HepG2 (cell line): ENCODE results near the gene PEBP1. TPM values are rescaled to one million over a fixed set of nuclear protein-coding genes. Genes with fewer than 3 reads are reported as not detected.
A peak's percentile ranks its signal among the peaks of the same experiment; 100 is the strongest.

ENCODE experiments used
- CENPT ChIP-seq: sonication (generic); formaldehyde crosslinking; IDR thresholded peaks from 2 replicates; pipeline ENCODE4 v1.8.0; 2022; ENCODE audit warnings: low read depth, mild to moderate bottlenecking, moderate library complexity, missing genetic modification reagents
- IRF2 ChIP-seq: IDR thresholded peaks from 2 replicates; pipeline ENCODE4 v1.6.1; 2018; ENCODE audit warnings: missing genetic modification reagents, missing compliant biosample characterization
- JARID2 ChIP-seq: sonication (generic); formaldehyde crosslinking; IDR thresholded peaks from 2 replicates; pipeline ENCODE4 v1.8.1; 2023; ENCODE audit warnings: missing genetic modification reagents, inconsistent platforms; ENCODE audit not compliant: insufficient replicate concordance
- KDM6A ChIP-seq: IDR thresholded peaks from 2 replicates; pipeline ENCODE4 v1.6.1; 2016; ENCODE audit warnings: low read depth
- MAZ ChIP-seq, 2 experiments: sonication (generic) in 1 of 2; formaldehyde crosslinking in 1 of 2; IDR thresholded peaks; 2 replicates each; pipeline versions ENCODE4 v1.5.0 to v1.6.1; 2012 to 2020; ENCODE audit warnings: low read depth in 2 of 2, mild to moderate bottlenecking in 2 of 2, borderline replicate concordance in 1 of 2, improper control_type of control experiment in 1 of 2, low read length in 1 of 2, missing genetic modification reagents in 1 of 2, moderate library complexity in 1 of 2
- NCOA1 ChIP-seq: sonication (generic); formaldehyde crosslinking; IDR thresholded peaks from 2 replicates; pipeline ENCODE4 v1.9.0; 2021; ENCODE audit warnings: missing genetic modification reagents
- NFKB2 ChIP-seq: sonication (generic); formaldehyde crosslinking; IDR thresholded peaks from 2 replicates; pipeline ENCODE4 v1.4.0; 2020; ENCODE audit warnings: missing genetic modification reagents, borderline replicate concordance
- NR2C2 ChIP-seq: sonication (generic); formaldehyde crosslinking; IDR thresholded peaks from 2 replicates; pipeline ENCODE4 v1.4.0; 2020; ENCODE audit warnings: missing genetic modification reagents, mild to moderate bottlenecking, moderate library complexity, borderline replicate concordance
- PLRG1 ChIP-seq: fragments of 450-650 bp; conservative IDR thresholded peaks from 2 replicates; pipeline ENCODE4 v1.6.1; 2016
- RBAK ChIP-seq: sonication (generic); formaldehyde crosslinking; IDR thresholded peaks from 2 replicates; pipeline ENCODE4 v1.5.1; 2020; ENCODE audit warnings: mild to moderate bottlenecking, missing genetic modification reagents
- RBFOX2 ChIP-seq: fragments of 200-400 bp; formaldehyde crosslinking; IDR thresholded peaks from 2 replicates; pipeline ENCODE4 v1.6.1; 2017; ENCODE audit warnings: low read depth, mild to moderate bottlenecking, low read length
- SP1 ChIP-seq, 2 experiments: fragments of 450-650 bp in 1 of 2; sonication (generic) in 1 of 2; formaldehyde crosslinking in 1 of 2; IDR thresholded peaks; 2 replicates each; pipeline versions ENCODE4 v1.4.0 to v1.6.1; 2016 to 2020; ENCODE audit warnings: missing genetic modification reagents in 1 of 2
- SUZ12 ChIP-seq: fragments of 150-350 bp; IDR thresholded peaks from 2 replicates; pipeline ENCODE4 v1.6.1; 2014; ENCODE audit warnings: low read depth, low read length
- TAF1 ChIP-seq: sonication (generic); formaldehyde crosslinking; IDR thresholded peaks from 2 replicates; pipeline ENCODE4 v1.4.0; 2020; ENCODE audit warnings: missing genetic modification reagents
- ZFP36L1 ChIP-seq: sonication (generic); formaldehyde crosslinking; IDR thresholded peaks from 2 replicates; pipeline ENCODE4 v1.8.0; 2022; ENCODE audit warnings: mild to moderate bottlenecking, missing genetic modification reagents, moderate library complexity
- ZFP36L2 ChIP-seq: sonication (generic); formaldehyde crosslinking; IDR thresholded peaks from 2 replicates; pipeline ENCODE4 v1.4.0; 2020; ENCODE audit warnings: missing genetic modification reagents
- ZMYM2 ChIP-seq: sonication (generic); formaldehyde crosslinking; IDR thresholded peaks from 2 replicates; pipeline ENCODE4 v1.8.0; 2022; ENCODE audit warnings: mild to moderate bottlenecking, missing genetic modification reagents
- ZNF121 ChIP-seq: sonication (generic); formaldehyde crosslinking; IDR thresholded peaks from 2 replicates; pipeline ENCODE4 v1.5.0; 2020; ENCODE audit warnings: mild to moderate bottlenecking, missing genetic modification reagents
- ZNF143 ChIP-seq: sonication (generic); formaldehyde crosslinking; IDR thresholded peaks from 2 replicates; pipeline ENCODE4 v1.4.0; 2020; ENCODE audit warnings: missing genetic modification reagents
- ZNF256 ChIP-seq: sonication (generic); formaldehyde crosslinking; conservative IDR thresholded peaks from 2 replicates; pipeline ENCODE4 v1.4.0; 2020; ENCODE audit warnings: missing genetic modification reagents
- ZNF564 ChIP-seq: sonication (generic); formaldehyde crosslinking; IDR thresholded peaks from 2 replicates; pipeline ENCODE4 v1.8.1; 2023; ENCODE audit warnings: mild to moderate bottlenecking, missing genetic modification reagents
- ZNF577 ChIP-seq: sonication (generic); formaldehyde crosslinking; IDR thresholded peaks from 2 replicates; pipeline ENCODE4 v1.4.0; 2020; ENCODE audit warnings: mild to moderate bottlenecking, low read depth, missing genetic modification reagents, borderline replicate concordance
- polyA plus RNA-seq, 8 experiments: library from polyadenylated mRNA; depleted of rRNA in 3 of 8; stranded (reverse) in 7 of 8; unstranded in 1 of 8; fragments of >200 nt; fragmentation: Illumina TruSeq in 4 of 8; extraction: Trizol in 4 of 8; gene quantifications; 2 replicates each; pipeline versions ENCODE4 v1.2.1 to v1.2.3, GENCODE V29; 2011 to 2016; ENCODE audit warnings: low read depth in 4 of 8, missing spikeins in 1 of 8, mixed read lengths in 1 of 8; ENCODE audit not compliant: insufficient read depth in 1 of 8
- total RNA-seq, 5 experiments: library from RNA; depleted of rRNA; stranded (reverse); fragments of >200 nt; fragmentation: Illumina TruSeq; extraction: Trizol; gene quantifications; 2 replicates each; pipeline ENCODE4 v1.2.3, GENCODE V29; 2016; ENCODE audit warnings: low read depth in 1 of 5
- TF ChIP-seq, protein P1 (sequence below): sonication (generic); formaldehyde crosslinking; conservative IDR thresholded peaks from 2 replicates; pipeline ENCODE4 v1.8.1; 2023; ENCODE audit warnings: missing genetic modification reagents
- TF ChIP-seq, protein P2 (sequence below): sonication (generic); formaldehyde crosslinking; IDR thresholded peaks from 2 replicates; pipeline ENCODE4 v1.5.0; 2020; ENCODE audit warnings: mild to moderate bottlenecking, missing genetic modification reagents
- TF ChIP-seq, protein P3 (sequence below): IDR thresholded peaks from 2 replicates; pipeline ENCODE4 v1.6.1; 2016; ENCODE audit warnings: missing compliant biosample characterization, missing genetic modification reagents, borderline replicate concordance
- TF ChIP-seq, protein P4 (sequence below): sonication (generic); formaldehyde crosslinking; IDR thresholded peaks from 2 replicates; pipeline ENCODE4 v1.5.0; 2020; ENCODE audit warnings: missing genetic modification reagents

Gene PEBP1
- total and polyA plus RNA-seq, 2 of the 13 experiments (the other 11 are each of a cell fraction or from before 2014, with no cell fraction given) = 538 to 1,505 TPM

DNA sequence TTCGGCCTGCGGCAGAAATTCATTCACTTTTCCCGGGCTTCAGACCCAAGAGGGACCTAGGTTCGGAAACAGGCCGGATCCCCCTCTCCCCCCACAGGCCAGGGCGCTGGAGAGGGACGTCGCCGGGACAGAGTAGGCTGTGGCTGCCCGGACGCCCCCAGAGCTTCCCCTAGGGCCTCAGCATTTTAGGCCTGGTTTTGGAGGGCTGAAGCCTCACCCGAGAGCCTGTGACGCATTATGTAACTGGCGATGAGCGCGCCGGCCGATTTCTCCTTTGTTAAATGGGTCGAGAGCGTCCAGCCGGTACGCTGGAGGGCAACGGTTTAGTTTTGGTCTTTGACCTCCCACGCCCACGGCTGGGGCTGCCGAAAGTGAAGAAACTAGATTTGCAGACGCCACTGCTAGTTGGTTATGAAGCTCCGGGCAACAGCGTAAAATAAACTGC, 657 bp downstream of the PEBP1 start (continued):
- TF ChIP-seq RBFOX2 (no peak), NR2C2 (CRISPR knock-in tag) (no peak), ZNF121 (CRISPR knock-in tag) (no peak), SP1 (IDR thresholded peaks at IDR 0.05) (no peak), SP1 (CRISPR knock-in tag; IDR thresholded peaks at IDR 0.05) (no peak), JARID2 (CRISPR knock-in tag) (no peak), CENPT (no peak), IRF2 (CRISPR knock-in tag) (no peak), ZMYM2 (no peak), NCOA1 (CRISPR knock-in tag) (no peak), NFKB2 (CRISPR knock-in tag) (no peak), ZFP36L1 (CRISPR knock-in tag) (no peak), ZNF577 (CRISPR knock-in tag) (no peak), RBAK (CRISPR knock-in tag) (no peak), SUZ12 (no peak), ZNF143 (CRISPR knock-in tag) (0 out of 2 replicates have a peak, but pooled peaks have one; percentile 21), TAF1 (CRISPR knock-in tag) (no peak), PLRG1 (no peak), ZNF256 (CRISPR knock-in tag) (no peak), MAZ (IDR thresholded peaks at IDR 0.05; ENCODE audit: borderline replicate concordance, low read depth, low read length) (no peak), MAZ (CRISPR knock-in tag; IDR thresholded peaks at IDR 0.05; ENCODE audit: low read depth) (no peak), ZFP36L2 (no peak), KDM6A (no peak), ZNF564 (CRISPR knock-in tag) (no peak; the same call in 1 of the 2 replicates)
- TF ChIP-seq, protein P1, sequence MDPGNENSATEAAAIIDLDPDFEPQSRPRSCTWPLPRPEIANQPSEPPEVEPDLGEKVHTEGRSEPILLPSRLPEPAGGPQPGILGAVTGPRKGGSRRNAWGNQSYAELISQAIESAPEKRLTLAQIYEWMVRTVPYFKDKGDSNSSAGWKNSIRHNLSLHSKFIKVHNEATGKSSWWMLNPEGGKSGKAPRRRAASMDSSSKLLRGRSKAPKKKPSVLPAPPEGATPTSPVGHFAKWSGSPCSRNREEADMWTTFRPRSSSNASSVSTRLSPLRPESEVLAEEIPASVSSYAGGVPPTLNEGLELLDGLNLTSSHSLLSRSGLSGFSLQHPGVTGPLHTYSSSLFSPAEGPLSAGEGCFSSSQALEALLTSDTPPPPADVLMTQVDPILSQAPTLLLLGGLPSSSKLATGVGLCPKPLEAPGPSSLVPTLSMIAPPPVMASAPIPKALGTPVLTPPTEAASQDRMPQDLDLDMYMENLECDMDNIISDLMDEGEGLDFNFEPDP = 0 out of 2 replicates have a peak, but pooled peaks have one; percentile 28
- TF ChIP-seq, protein P2, sequence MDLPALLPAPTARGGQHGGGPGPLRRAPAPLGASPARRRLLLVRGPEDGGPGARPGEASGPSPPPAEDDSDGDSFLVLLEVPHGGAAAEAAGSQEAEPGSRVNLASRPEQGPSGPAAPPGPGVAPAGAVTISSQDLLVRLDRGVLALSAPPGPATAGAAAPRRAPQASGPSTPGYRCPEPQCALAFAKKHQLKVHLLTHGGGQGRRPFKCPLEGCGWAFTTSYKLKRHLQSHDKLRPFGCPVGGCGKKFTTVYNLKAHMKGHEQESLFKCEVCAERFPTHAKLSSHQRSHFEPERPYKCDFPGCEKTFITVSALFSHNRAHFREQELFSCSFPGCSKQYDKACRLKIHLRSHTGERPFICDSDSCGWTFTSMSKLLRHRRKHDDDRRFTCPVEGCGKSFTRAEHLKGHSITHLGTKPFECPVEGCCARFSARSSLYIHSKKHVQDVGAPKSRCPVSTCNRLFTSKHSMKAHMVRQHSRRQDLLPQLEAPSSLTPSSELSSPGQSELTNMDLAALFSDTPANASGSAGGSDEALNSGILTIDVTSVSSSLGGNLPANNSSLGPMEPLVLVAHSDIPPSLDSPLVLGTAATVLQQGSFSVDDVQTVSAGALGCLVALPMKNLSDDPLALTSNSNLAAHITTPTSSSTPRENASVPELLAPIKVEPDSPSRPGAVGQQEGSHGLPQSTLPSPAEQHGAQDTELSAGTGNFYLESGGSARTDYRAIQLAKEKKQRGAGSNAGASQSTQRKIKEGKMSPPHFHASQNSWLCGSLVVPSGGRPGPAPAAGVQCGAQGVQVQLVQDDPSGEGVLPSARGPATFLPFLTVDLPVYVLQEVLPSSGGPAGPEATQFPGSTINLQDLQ = no peak
- TF ChIP-seq, protein P3, sequence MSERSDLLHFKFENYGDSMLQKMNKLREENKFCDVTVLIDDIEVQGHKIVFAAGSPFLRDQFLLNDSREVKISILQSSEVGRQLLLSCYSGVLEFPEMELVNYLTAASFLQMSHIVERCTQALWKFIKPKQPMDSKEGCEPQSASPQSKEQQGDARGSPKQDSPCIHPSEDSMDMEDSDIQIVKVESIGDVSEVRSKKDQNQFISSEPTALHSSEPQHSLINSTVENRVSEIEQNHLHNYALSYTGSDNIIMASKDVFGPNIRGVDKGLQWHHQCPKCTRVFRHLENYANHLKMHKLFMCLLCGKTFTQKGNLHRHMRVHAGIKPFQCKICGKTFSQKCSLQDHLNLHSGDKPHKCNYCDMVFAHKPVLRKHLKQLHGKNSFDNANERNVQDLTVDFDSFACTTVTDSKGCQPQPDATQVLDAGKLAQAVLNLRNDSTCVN (CRISPR knock-in tag) = no peak
- TF ChIP-seq, protein P4, sequence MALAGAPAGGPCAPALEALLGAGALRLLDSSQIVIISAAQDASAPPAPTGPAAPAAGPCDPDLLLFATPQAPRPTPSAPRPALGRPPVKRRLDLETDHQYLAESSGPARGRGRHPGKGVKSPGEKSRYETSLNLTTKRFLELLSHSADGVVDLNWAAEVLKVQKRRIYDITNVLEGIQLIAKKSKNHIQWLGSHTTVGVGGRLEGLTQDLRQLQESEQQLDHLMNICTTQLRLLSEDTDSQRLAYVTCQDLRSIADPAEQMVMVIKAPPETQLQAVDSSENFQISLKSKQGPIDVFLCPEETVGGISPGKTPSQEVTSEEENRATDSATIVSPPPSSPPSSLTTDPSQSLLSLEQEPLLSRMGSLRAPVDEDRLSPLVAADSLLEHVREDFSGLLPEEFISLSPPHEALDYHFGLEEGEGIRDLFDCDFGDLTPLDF (CRISPR knock-in tag) = no peak
